Measurements from ENCODE around the gene FGF4. TPM values are rescaled to one million over a fixed set of nuclear protein-coding genes. Genes with fewer than 3 reads are reported as not detected.

FGF4 gene
- total and polyA plus RNA-seq, 11 donors, result not detected

- Histone ChIP-seq H3K36me3 (no peaks in the 10 kb centered on the region), H3K27ac (no peak overlapping the region), H3K4me1 (peaks cover 0 to 13% (median 0%) of the 10 kb centered on the region in 12 donors), H3K4me3 (no peak overlapping the region), H3K27me3 (peaks cover 0 to 4% (median 0%) of the 10 kb centered on the region in 9 donors), H3K9me3 (peaks cover 0 to 4% (median 0%) of the 10 kb centered on the region in 12 donors)
- TF ChIP-seq, protein P1, sequence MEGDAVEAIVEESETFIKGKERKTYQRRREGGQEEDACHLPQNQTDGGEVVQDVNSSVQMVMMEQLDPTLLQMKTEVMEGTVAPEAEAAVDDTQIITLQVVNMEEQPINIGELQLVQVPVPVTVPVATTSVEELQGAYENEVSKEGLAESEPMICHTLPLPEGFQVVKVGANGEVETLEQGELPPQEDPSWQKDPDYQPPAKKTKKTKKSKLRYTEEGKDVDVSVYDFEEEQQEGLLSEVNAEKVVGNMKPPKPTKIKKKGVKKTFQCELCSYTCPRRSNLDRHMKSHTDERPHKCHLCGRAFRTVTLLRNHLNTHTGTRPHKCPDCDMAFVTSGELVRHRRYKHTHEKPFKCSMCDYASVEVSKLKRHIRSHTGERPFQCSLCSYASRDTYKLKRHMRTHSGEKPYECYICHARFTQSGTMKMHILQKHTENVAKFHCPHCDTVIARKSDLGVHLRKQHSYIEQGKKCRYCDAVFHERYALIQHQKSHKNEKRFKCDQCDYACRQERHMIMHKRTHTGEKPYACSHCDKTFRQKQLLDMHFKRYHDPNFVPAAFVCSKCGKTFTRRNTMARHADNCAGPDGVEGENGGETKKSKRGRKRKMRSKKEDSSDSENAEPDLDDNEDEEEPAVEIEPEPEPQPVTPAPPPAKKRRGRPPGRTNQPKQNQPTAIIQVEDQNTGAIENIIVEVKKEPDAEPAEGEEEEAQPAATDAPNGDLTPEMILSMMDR (IDR thresholded peaks at IDR 0.05), result no peak
- TF ChIP-seq POLR2A (IDR thresholded peaks at IDR 0.05), result no peak
- intact Hi-C loops (cut with DNase I), result loop anchor here in 4 of 10 donors (5.0 kb wide), 1 partner anchor 115 kb away; no protein-coding TSS in a partner anchor
- no peak for DNase-seq
- WGBS, 4 donors, result 71 to 83% (median 74%) methylated on average over 1 of the region's 1 CpG
- no peak for ATAC-seq
Observed at GRCh38 chr11:69802590-69802989, 27.4 kb upstream of the FGF4 start.

- 33 to 57% (median 38%) methylated on average over 6 to 15 of the region's 15 CpGs for WGBS, 4 donors
- ATAC-seq, result no peak
- H3K9me3 ChIP-seq, result peaks cover 0 to 4% (median 0%) of the 10 kb centered on the region in 12 donors
- intact Hi-C loops (cut with DNase I), result loop anchor here in 4 of 10 donors (5.0 kb wide), 1 partner anchor 114 kb away; no protein-coding TSS in a partner anchor
- TF ChIP-seq, protein P1 (IDR thresholded peaks at IDR 0.05), result peak; percentile 44 to 68 (median 56)
- TF ChIP-seq POLR2A (IDR thresholded peaks at IDR 0.05), result no peak
- H3K4me3 ChIP-seq, result no peak overlapping the region
- DNase-seq, result no peak
- H3K4me1 ChIP-seq, result peaks cover 0 to 13% (median 0%) of the 10 kb centered on the region in 12 donors
- no peaks in the 10 kb centered on the region for H3K36me3 ChIP-seq
- no peak overlapping the region for H3K27ac ChIP-seq
- H3K27me3 ChIP-seq, result peaks cover 0 to 3% (median 0%) of the 10 kb centered on the region in 9 donors
Observed at GRCh38 chr11:69801513-69802335, 26.6 kb upstream of the FGF4 start.

- 89 to 95% (median 93%) methylated on average over 5 of the region's 5 CpGs for WGBS, 4 donors
- H3K27ac ChIP-seq, result no peak overlapping the region
- H3K36me3 ChIP-seq, result no peaks in the 10 kb centered on the region
- no peaks in the 10 kb centered on the region for H3K27me3 ChIP-seq
- no peak for DNase-seq
- intact Hi-C loops (cut with DNase I), result loop anchor here in 4 of 10 donors (5.0 kb wide), 1 partner anchor 113 kb away; no protein-coding TSS in a partner anchor
- no peak overlapping the region for H3K4me3 ChIP-seq
- peaks cover 0 to 12% (median 0%) of the 10 kb centered on the region in 12 donors for H3K4me1 ChIP-seq
- ATAC-seq, result no peak
- peaks cover 0 to 4% (median 0%) of the 10 kb centered on the region in 12 donors for H3K9me3 ChIP-seq
- no peak for TF ChIP-seq POLR2A (IDR thresholded peaks at IDR 0.05)
- TF ChIP-seq, protein P1 (IDR thresholded peaks at IDR 0.05), result no peak
Observed at GRCh38 chr11:69800278-69800677, 25.1 kb upstream of the FGF4 start.

DNA sequence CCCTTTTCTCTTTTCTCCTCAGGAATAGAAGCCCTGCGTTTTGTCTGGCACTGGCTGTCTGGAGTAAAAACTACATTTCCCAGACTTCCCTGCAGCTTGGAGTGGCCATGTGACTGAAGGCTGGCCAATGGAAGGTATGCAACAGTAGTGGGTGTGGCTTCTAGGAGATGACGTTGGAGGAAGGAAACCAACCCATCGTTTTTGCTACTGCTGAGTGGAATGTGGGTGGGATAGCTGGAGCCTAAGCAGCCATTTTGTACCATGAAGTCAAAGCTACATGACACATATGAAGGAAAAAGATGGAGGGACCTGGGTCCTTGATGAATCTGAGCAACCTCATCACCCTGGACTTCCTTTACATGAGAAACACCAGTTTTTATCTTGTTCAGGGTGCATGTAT, 24.4 kb upstream of the FGF4 start:
- 19 to 34% (median 23%) methylated on average over 3 of the region's 3 CpGs for WGBS, 4 donors
- ATAC-seq, result no peak

More for the DNA sequence above, 24.4 kb upstream of the FGF4 start:
- Histone ChIP-seq H3K9me3 (peaks cover 0 to 4% (median 0%) of the 10 kb centered on the region in 12 donors), H3K27me3 (no peaks in the 10 kb centered on the region), H3K4me3 (no peak overlapping the region), H3K36me3 (no peaks in the 10 kb centered on the region), H3K4me1 (peaks cover 0 to 5% (median 0%) of the 10 kb centered on the region in 12 donors), H3K27ac (no peak overlapping the region)
- DNase-seq, result no peak
- TF ChIP-seq, protein P1 (IDR thresholded peaks at IDR 0.05), result no peak
- TF ChIP-seq POLR2A (IDR thresholded peaks at IDR 0.05), result no peak
- intact Hi-C loops (cut with DNase I), result no loop called here

All from heart left ventricle (tissue), 16 donors.